Measurements from ENCODE around the gene EGR4.

EGR4 gene

GRCh38 chr2:73292906-73293533 lies 328 bp downstream of the EGR4 start:
- no peak overlapping the region for H3K4me3 ChIP-seq (ENCODE audit: low read depth, low read length)
- no peak for DNase-seq (ENCODE audit: low read depth)
- TF ChIP-seq POLR2A (IDR thresholded peaks at IDR 0.05; ENCODE audit: extremely low read depth, insufficient read length) (no peak), MYC (IDR thresholded peaks at IDR 0.05; ENCODE audit: low read depth, low read length) (no peak)
- TF ChIP-seq, protein P1, sequence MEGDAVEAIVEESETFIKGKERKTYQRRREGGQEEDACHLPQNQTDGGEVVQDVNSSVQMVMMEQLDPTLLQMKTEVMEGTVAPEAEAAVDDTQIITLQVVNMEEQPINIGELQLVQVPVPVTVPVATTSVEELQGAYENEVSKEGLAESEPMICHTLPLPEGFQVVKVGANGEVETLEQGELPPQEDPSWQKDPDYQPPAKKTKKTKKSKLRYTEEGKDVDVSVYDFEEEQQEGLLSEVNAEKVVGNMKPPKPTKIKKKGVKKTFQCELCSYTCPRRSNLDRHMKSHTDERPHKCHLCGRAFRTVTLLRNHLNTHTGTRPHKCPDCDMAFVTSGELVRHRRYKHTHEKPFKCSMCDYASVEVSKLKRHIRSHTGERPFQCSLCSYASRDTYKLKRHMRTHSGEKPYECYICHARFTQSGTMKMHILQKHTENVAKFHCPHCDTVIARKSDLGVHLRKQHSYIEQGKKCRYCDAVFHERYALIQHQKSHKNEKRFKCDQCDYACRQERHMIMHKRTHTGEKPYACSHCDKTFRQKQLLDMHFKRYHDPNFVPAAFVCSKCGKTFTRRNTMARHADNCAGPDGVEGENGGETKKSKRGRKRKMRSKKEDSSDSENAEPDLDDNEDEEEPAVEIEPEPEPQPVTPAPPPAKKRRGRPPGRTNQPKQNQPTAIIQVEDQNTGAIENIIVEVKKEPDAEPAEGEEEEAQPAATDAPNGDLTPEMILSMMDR (IDR thresholded peaks at IDR 0.05; ENCODE audit: low read depth, low read length), result no peak
- TF ChIP-seq, protein P2, sequence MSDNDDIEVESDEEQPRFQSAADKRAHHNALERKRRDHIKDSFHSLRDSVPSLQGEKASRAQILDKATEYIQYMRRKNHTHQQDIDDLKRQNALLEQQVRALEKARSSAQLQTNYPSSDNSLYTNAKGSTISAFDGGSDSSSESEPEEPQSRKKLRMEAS (IDR thresholded peaks at IDR 0.05; ENCODE audit: low read depth, low read length), result no peak

- H3K4me3 ChIP-seq (ENCODE audit: low read depth, low read length), result no peak overlapping the region
- no peak for DNase-seq (ENCODE audit: low read depth)
- TF ChIP-seq, protein P2 (IDR thresholded peaks at IDR 0.05; ENCODE audit: low read depth, low read length), result no peak
- TF ChIP-seq POLR2A (IDR thresholded peaks at IDR 0.05; ENCODE audit: extremely low read depth, insufficient read length), result no peak
- TF ChIP-seq, protein P1 (IDR thresholded peaks at IDR 0.05; ENCODE audit: low read depth, low read length), result no peak
- no peak for TF ChIP-seq MYC (IDR thresholded peaks at IDR 0.05; ENCODE audit: low read depth, low read length)
Measured at GRCh38 chr2:73292316-73292905, 937 bp downstream of the EGR4 start.

- no peak for DNase-seq (ENCODE audit: low read depth)
- TF ChIP-seq POLR2A (IDR thresholded peaks at IDR 0.05; ENCODE audit: extremely low read depth, insufficient read length) (no peak), MYC (IDR thresholded peaks at IDR 0.05; ENCODE audit: low read depth, low read length) (no peak)
- TF ChIP-seq, protein P2 (IDR thresholded peaks at IDR 0.05; ENCODE audit: low read depth, low read length), result no peak
- TF ChIP-seq, protein P1 (IDR thresholded peaks at IDR 0.05; ENCODE audit: low read depth, low read length), result no peak
- no peak overlapping the region for H3K4me3 ChIP-seq (ENCODE audit: low read depth, low read length)
Measured at GRCh38 chr2:73291461-73292315, 1.7 kb downstream of the EGR4 start.

- TF ChIP-seq MYC (IDR thresholded peaks at IDR 0.05; ENCODE audit: low read depth, low read length), result no peak
- TF ChIP-seq, protein P2 (IDR thresholded peaks at IDR 0.05; ENCODE audit: low read depth, low read length), result peak; percentile 29; the same call in 1 of the 2 replicates
- H3K4me3 ChIP-seq (ENCODE audit: low read depth, low read length), result no peak overlapping the region
- DNase-seq (ENCODE audit: low read depth), result peak; percentile 78
Measured at GRCh38 chr2:73291093-73291460, 2.3 kb downstream of the EGR4 start.

DNA sequence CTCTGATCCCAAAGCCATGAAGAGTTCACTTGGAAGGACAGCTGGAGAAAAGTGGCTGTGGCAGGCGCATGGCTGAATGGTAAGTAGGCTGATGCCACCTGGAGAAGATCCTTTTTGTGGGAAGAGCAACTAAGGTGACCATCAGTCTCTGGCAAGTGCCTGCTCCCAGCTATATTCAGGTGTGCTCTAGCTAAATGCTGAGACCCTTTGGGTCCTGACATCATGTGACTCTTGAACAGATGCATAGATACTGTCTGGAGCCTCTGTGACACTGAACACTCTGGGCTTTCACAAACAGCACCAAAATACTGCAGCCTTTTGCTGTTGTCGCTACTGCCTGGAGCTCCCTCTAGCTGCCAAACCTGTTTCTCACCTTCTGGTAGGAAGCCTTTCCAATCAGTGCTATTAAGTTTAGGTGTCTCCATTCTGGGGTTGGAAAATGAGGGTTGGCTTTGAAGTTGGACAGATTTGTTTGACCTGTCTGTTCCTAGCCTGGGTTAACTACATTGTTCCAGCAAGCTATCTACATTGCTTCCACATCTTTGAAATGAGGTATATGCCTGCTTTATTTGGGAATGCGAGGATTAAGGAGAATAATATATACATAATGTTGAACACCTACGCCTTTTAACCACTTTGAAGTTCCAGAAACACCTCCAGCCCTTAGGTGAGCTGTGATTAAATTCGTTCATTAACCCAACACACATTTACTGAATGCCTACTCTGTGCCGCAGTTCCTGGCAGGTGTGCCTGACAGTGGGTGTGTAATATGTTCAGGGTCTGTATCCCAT lies 3.1 kb downstream of the EGR4 start:
- TF ChIP-seq, protein P1 (IDR thresholded peaks at IDR 0.05; ENCODE audit: low read depth, low read length), result peak; percentile 75
- TF ChIP-seq MYC (IDR thresholded peaks at IDR 0.05; ENCODE audit: low read depth, low read length), result no peak
- peak; percentile 67 for DNase-seq (ENCODE audit: low read depth)
- no peak overlapping the region for H3K4me3 ChIP-seq (ENCODE audit: low read depth, low read length)
